HL-60 (cell line): ENCODE measurements around the gene ETV5.

ENCODE experiments used
- POLR2AphosphoS5 ChIP-seq: IDR thresholded peaks from 2 replicates; pipeline ENCODE4 v1.6.1; 2012; ENCODE audit warnings: low read depth
- TF ChIP-seq, protein P1 (sequence below): IDR thresholded peaks from one replicate; pipeline ENCODE4 v1.5.1; 2011; ENCODE audit warnings: low read length, control low read depth, inconsistent platforms; ENCODE audit not compliant: insufficient read depth

DNA sequence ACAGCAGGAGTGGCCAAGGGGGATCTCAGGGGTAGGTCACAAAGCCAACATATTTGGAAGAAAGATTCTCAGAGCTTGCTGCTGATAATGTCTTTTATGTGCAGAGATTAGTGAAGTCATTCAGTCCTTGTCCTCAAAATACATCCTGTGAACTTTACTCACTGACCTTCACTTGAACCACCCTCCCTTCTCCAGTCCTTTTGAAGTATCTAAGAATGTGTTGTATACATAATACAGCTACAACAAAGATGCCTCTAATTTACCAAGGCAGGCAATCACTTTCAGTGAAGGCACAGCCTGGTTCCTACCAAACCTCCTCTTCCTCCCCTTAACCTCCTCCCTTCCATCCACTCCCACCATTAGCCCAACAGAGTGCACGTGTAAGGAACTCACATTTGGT is 38.3 kb downstream of the ETV5 start:
- TF ChIP-seq, protein P1, sequence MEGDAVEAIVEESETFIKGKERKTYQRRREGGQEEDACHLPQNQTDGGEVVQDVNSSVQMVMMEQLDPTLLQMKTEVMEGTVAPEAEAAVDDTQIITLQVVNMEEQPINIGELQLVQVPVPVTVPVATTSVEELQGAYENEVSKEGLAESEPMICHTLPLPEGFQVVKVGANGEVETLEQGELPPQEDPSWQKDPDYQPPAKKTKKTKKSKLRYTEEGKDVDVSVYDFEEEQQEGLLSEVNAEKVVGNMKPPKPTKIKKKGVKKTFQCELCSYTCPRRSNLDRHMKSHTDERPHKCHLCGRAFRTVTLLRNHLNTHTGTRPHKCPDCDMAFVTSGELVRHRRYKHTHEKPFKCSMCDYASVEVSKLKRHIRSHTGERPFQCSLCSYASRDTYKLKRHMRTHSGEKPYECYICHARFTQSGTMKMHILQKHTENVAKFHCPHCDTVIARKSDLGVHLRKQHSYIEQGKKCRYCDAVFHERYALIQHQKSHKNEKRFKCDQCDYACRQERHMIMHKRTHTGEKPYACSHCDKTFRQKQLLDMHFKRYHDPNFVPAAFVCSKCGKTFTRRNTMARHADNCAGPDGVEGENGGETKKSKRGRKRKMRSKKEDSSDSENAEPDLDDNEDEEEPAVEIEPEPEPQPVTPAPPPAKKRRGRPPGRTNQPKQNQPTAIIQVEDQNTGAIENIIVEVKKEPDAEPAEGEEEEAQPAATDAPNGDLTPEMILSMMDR = no peak
- TF ChIP-seq POLR2AphosphoS5 = no peak
